ENCODE data around the gene TCAP.
"Not testable (repeated sequence)": the region's sequence is repeated elsewhere in the genome, so short reads cannot be mapped to it uniquely, and the experiment has no call there.

Gene TCAP

GRCh38 chr17:39706921-39707337 lies 41.8 kb downstream of the TCAP start:
- DNase-seq = no peak

GRCh38 chr17:39709319-39709997 lies 44.3 kb downstream of the TCAP start:
- DNase-seq = no peak

- no peak for DNase-seq
These were observed 45.1 kb downstream of the TCAP start for GRCh38 chr17:39709998-39710964.

GRCh38 chr17:39711071-39711470 lies 45.9 kb downstream of the TCAP start:
- DNase-seq = not testable (repeated sequence)

- no peak for DNase-seq
These were observed 46.7 kb downstream of the TCAP start for GRCh38 chr17:39711851-39712250.

GRCh38 chr17:39714234-39714633 lies 49.1 kb downstream of the TCAP start:
- DNase-seq = no peak

- no peak for DNase-seq
These were observed 50.4 kb downstream of the TCAP start for GRCh38 chr17:39715375-39716072.
